HCT116 (cell line): ENCODE measurements around the gene PITHD1. TPM values are rescaled to one million over a fixed set of nuclear protein-coding genes. Genes with fewer than 3 reads are reported as not detected.

Experiments used
- ATAC-seq: fragments of 200-7000 bp; cut with Tn5 transposase; 2 replicates; pipeline ENCODE4 v1.9.1; 2020; ENCODE audit warnings: mild to moderate bottlenecking, moderate library complexity
- BruUV-seq: library from RNA; stranded (reverse); fragments of 400-500 nt; replicated peaks from 2 replicates; lab custom pipeline; 2021; lab: Mats Ljungman, UMichigan
- CTCF ChIA-PET: fragments of 300-600 bp; sonication (Branson Sonifier 250); formaldehyde crosslinking; loops from one replicate; lab custom pipeline; 2021; ENCODE audit warnings: antibody characterized with exemption; lab: Charles Lee
- POLR2A ChIA-PET: fragments of 300-600, 350-600 bp; sonication (Branson Sonifier 250); formaldehyde crosslinking; loops from one replicate; lab custom pipeline; 2021; ENCODE audit warnings: antibody characterized with exemption; lab: Charles Lee
- RAD21 ChIA-PET, 2 experiments: fragments of 300-600 bp; sonication (Branson Sonifier 250); formaldehyde crosslinking; loops; one replicate each; lab custom pipeline; 2023; ENCODE audit warnings: low total read pairs in 2 of 2; ENCODE audit not compliant: uncharacterized antibody in 2 of 2, unreplicated experiment in 2 of 2, low non-redundant PET in 1 of 2; lab: Charles Lee
- DNase-seq: peaks from one replicate; pipeline ENCODE4 v3.0.0-alpha.2; 2010; ENCODE audit warnings: low read depth, low spot score
- H2AFZ ChIP-seq: fragments of 200-600 bp; shearing (Covaris generic), sonication (generic); 2 replicates; pipeline ENCODE4 v1.6.1; 2017; ENCODE audit warnings: low read depth, mixed run types, mixed read lengths, antibody characterized with exemption, low read length; ENCODE audit not compliant: poor library complexity, severe bottlenecking
- H3K27ac ChIP-seq: 2 replicates; pipeline ENCODE4 v1.5.1; 2012; ENCODE audit warnings: low read depth, low read length
- H3K27me3 ChIP-seq: fragments of 200-600 bp; sonication (generic); 2 replicates; pipeline ENCODE4 v1.6.1; 2016; ENCODE audit warnings: mixed run types, low read length, mixed read lengths; ENCODE audit not compliant: insufficient read depth
- H3K36me3 ChIP-seq, 2 experiments: fragments of 200-500 bp in 1 of 2; fragments of 200-600 bp in 1 of 2; sonication (Bioruptor generic) in 1 of 2; sonication (generic) in 1 of 2; 2 replicates each; pipeline versions ENCODE4 v1.5.1 to v1.6.1; 2014 to 2016; ENCODE audit warnings: low read length in 2 of 2, inconsistent platforms in 1 of 2, mixed read lengths in 1 of 2, mixed run types in 1 of 2; ENCODE audit not compliant: insufficient read depth in 2 of 2, control insufficient read depth in 1 of 2
- H3K4me1 ChIP-seq, 2 experiments: fragments of 200-600 bp in 1 of 2; sonication (generic) in 1 of 2; 2 replicates each; pipeline versions ENCODE4 v1.5.1 to v1.6.1; 2012 to 2017; ENCODE audit warnings: low read length in 2 of 2, inconsistent platforms in 1 of 2, mild to moderate bottlenecking in 1 of 2, mixed read lengths in 1 of 2, mixed run types in 1 of 2, moderate library complexity in 1 of 2; ENCODE audit not compliant: insufficient read depth in 2 of 2, control insufficient read depth in 1 of 2
- H3K4me2 ChIP-seq: fragments of 200-600 bp; sonication (generic); 2 replicates; pipeline ENCODE4 v1.6.1; 2017; ENCODE audit warnings: mixed run types, low read length, mixed read lengths
- H3K4me3 ChIP-seq, 2 experiments: fragments of 200-600 bp in 1 of 2; sonication (generic) in 1 of 2; replicated peaks in 1 of 2; 2 replicates each; pipeline ENCODE4 v1.5.1; 2011 to 2016; ENCODE audit warnings: low read length in 2 of 2, control low read depth in 1 of 2, low read depth in 1 of 2, mild to moderate bottlenecking in 1 of 2, mixed read lengths in 1 of 2, mixed run types in 1 of 2
- H3K79me2 ChIP-seq: fragments of 200-600 bp; sonication (generic); 2 replicates; pipeline ENCODE4 v1.6.1; 2017; ENCODE audit warnings: mild to moderate bottlenecking, mixed run types, low read length, moderate library complexity, mixed read lengths; ENCODE audit not compliant: insufficient read depth
- H3K9ac ChIP-seq: fragments of 200-600 bp; sonication (generic); 2 replicates; pipeline ENCODE4 v1.6.1; 2016; ENCODE audit warnings: low read length, mixed read lengths
- H3K9me2 ChIP-seq: fragments of 200-600 bp; sonication (generic), shearing (Covaris generic); 2 replicates; pipeline ENCODE4 v1.6.1; 2017; ENCODE audit warnings: mixed run types, mild to moderate bottlenecking, moderate library complexity; ENCODE audit not compliant: insufficient read depth
- H3K9me3 ChIP-seq, 2 experiments: fragments of 200-500 bp in 1 of 2; fragments of 200-600 bp in 1 of 2; sonication (Bioruptor generic) in 1 of 2; sonication (generic) in 1 of 2; 2 replicates each; pipeline ENCODE4 v1.6.1; 2014 to 2017; ENCODE audit warnings: low read length in 2 of 2, mixed read lengths in 2 of 2, inconsistent platforms in 1 of 2, low read depth in 1 of 2, mild to moderate bottlenecking in 1 of 2, mixed run types in 1 of 2, moderate library complexity in 1 of 2; ENCODE audit not compliant: control insufficient read depth in 1 of 2, insufficient read depth in 1 of 2
- H4K20me1 ChIP-seq: fragments of 200-600 bp; sonication (generic), shearing (Covaris generic); 2 replicates; pipeline ENCODE4 v1.6.1; 2017; ENCODE audit warnings: mixed run types, mild to moderate bottlenecking, moderate library complexity; ENCODE audit not compliant: insufficient read depth
- CBX3 ChIP-seq: IDR thresholded peaks from 2 replicates; pipeline ENCODE4 v1.6.1; 2012; ENCODE audit warnings: low read depth
- CEBPB ChIP-seq: IDR thresholded peaks from 2 replicates; pipeline ENCODE4 v1.6.1; 2012; ENCODE audit warnings: low read depth
- ELF1 ChIP-seq: IDR thresholded peaks from 2 replicates; pipeline ENCODE4 v1.6.1; 2012; ENCODE audit warnings: low read depth, borderline replicate concordance
- JUND ChIP-seq: IDR thresholded peaks from 2 replicates; pipeline ENCODE4 v1.6.1; 2012
- POLR2AphosphoS5 ChIP-seq: IDR thresholded peaks from 2 replicates; pipeline ENCODE4 v1.6.1; 2011; ENCODE audit warnings: mild to moderate bottlenecking, low read depth, low read length, moderate library complexity
- RAD21 ChIP-seq: IDR thresholded peaks from 2 replicates; pipeline ENCODE4 v1.6.1; 2012; ENCODE audit warnings: low read depth, mild to moderate bottlenecking
- SIN3A ChIP-seq: IDR thresholded peaks from 2 replicates; pipeline ENCODE4 v1.6.1; 2012; ENCODE audit warnings: low read depth
- SRF ChIP-seq: IDR thresholded peaks from 2 replicates; pipeline ENCODE4 v1.6.1; 2012; ENCODE audit warnings: low read depth
- TCF7L2 ChIP-seq: IDR thresholded peaks from 2 replicates; pipeline ENCODE4 v1.7.0; 2011; ENCODE audit warnings: borderline replicate concordance, inconsistent platforms; ENCODE audit not compliant: insufficient read depth, insufficient read length; ENCODE audit errors: extremely low read depth
- ZNF274 ChIP-seq: fragments of 200-500 bp; sonication (Bioruptor generic); IDR thresholded peaks from 2 replicates; pipeline ENCODE4 v1.6.1; 2014; ENCODE audit warnings: mild to moderate bottlenecking, low read depth, low read length, inconsistent platforms
- intact Hi-C: fragments of 100-400 bp; cut with micrococcal nuclease; formaldehyde crosslinking; loops from 2 replicates; pipeline ENCODE4 v1.10.0; 2022
- total RNA-seq: library from RNA; stranded (reverse); gene quantifications from one replicate; pipeline ENCODE4 v1.2.1, GENCODE V29; 2021; ENCODE audit not compliant: unreplicated experiment
- TF ChIP-seq, protein P1 (sequence below): IDR thresholded peaks from 2 replicates; pipeline ENCODE4 v1.6.1; 2012

PITHD1 gene
- total RNA-seq, 1 experiment from 2014 or later: 57.2 TPM

GRCh38 chr1:23768733-23769132 is 9.5 kb upstream of the PITHD1 start:
- CTCF ChIA-PET: interaction anchor here (1.5 kb wide), 1 partner anchor 148 kb away, joined by 3 read pairs; no protein-coding TSS in a partner anchor
- no peak for DNase-seq
- Histone ChIP-seq H3K36me3 (peaks cover 11 to 19% of the 10 kb centered on the region in 2 experiments; a peak in 2 of 4 replicates), H3K9ac (no peak overlapping the region), H3K27me3 (no peaks in the 10 kb centered on the region), H3K4me2 (no peak overlapping the region), H3K27ac (no peak overlapping the region), H3K9me3 (no peaks in the 10 kb centered on the region), H3K4me1 (0 out of 4 replicates have a peak, but pooled peaks cover 0 to 3% of the 10 kb centered on the region in 2 experiments), H3K9me2 (no peaks in the 10 kb centered on the region), H3K4me3 (no peak overlapping the region), H2AFZ (no peak overlapping the region), H3K79me2 (no peaks in the 10 kb centered on the region; the same call in 1 of the 2 replicates), H4K20me1 (no peaks in the 10 kb centered on the region)
- TF ChIP-seq SRF (no peak), ELF1 (no peak), SIN3A (no peak), POLR2AphosphoS5 (no peak), CEBPB (no peak), ZNF274 (no peak), CBX3 (no peak), RAD21 (no peak), TCF7L2 (no peak), JUND (no peak)
- TF ChIP-seq, protein P1, sequence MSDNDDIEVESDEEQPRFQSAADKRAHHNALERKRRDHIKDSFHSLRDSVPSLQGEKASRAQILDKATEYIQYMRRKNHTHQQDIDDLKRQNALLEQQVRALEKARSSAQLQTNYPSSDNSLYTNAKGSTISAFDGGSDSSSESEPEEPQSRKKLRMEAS: no peak
- intact Hi-C loops: no loop called here
- no peak for ATAC-seq
- POLR2A ChIA-PET: no interaction called here
- RAD21 ChIA-PET: no interaction called here
- BruUV-seq: no TSS peak
